ENCODE measurements around the gene TMEM213.

DNA sequence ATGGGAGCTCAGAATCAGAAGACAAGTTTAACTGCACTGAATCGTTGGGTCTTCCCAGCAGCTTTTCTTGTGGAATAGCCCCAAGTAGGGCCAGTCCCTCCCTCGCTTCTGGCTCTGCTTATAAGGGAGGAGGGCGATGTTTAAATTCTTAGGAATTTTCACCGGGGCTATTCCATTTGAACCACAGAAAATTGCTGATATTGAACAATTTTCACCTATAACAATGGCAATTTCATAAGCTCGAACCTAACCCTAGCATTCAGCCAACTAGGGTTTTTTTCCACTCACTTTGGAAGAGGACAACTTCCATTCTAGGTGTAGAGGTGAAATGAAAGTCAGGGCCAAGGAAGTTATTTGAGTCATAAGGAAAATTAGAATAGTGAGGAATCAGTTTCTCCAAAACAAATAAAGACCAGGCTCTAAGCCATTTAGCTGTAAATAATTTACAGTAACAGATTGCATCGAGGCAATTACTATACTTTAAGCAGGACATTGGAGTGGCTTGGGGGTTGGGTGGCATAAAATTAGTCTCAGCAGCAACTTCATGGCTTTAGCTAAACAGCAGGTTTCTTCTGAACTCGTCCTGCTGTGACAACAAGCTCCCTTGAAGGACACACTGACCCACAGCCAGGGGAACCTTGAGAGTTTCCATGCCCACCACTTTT lies 1.7 kb downstream of the TMEM213 start:
- TF ChIP-seq POLR2AphosphoS2 (IDR thresholded peaks at IDR 0.05; ENCODE audit: low read depth, low read length) (no peak), ZNF207 (IDR thresholded peaks at IDR 0.05; ENCODE audit: borderline replicate concordance) (no peak), SP1 (IDR thresholded peaks at IDR 0.05; ENCODE audit: low read depth, low read length) (no peak), NBN (IDR thresholded peaks at IDR 0.05) (no peak), KDM1A (IDR thresholded peaks at IDR 0.05; ENCODE audit: borderline replicate concordance) (no peak), BRCA1 (IDR thresholded peaks at IDR 0.05; ENCODE audit: low read depth, low read length) (no peak), HCFC1 (IDR thresholded peaks at IDR 0.05; ENCODE audit: low read length) (no peak), CTCF (IDR thresholded peaks at IDR 0.05 in 2 of 3, conservative IDR thresholded peaks at IDR 0.05 in 1 of 3; ENCODE audit: control insufficient read depth in 2 of 3, extremely low read depth in 1 of 3, insufficient read depth in 1 of 3, low read depth in 3 of 3, low read length in 3 of 3) (no peak), POLR2AphosphoS5 (IDR thresholded peaks at IDR 0.05; ENCODE audit: low read length) (no peak), HDAC2 (IDR thresholded peaks at IDR 0.05) (no peak)
- TF ChIP-seq, protein P1, sequence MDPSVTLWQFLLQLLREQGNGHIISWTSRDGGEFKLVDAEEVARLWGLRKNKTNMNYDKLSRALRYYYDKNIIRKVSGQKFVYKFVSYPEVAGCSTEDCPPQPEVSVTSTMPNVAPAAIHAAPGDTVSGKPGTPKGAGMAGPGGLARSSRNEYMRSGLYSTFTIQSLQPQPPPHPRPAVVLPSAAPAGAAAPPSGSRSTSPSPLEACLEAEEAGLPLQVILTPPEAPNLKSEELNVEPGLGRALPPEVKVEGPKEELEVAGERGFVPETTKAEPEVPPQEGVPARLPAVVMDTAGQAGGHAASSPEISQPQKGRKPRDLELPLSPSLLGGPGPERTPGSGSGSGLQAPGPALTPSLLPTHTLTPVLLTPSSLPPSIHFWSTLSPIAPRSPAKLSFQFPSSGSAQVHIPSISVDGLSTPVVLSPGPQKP (IDR thresholded peaks at IDR 0.05; ENCODE audit: low read depth, low read length) = no peak
